ENCODE results near the gene RTP3.

DNA sequence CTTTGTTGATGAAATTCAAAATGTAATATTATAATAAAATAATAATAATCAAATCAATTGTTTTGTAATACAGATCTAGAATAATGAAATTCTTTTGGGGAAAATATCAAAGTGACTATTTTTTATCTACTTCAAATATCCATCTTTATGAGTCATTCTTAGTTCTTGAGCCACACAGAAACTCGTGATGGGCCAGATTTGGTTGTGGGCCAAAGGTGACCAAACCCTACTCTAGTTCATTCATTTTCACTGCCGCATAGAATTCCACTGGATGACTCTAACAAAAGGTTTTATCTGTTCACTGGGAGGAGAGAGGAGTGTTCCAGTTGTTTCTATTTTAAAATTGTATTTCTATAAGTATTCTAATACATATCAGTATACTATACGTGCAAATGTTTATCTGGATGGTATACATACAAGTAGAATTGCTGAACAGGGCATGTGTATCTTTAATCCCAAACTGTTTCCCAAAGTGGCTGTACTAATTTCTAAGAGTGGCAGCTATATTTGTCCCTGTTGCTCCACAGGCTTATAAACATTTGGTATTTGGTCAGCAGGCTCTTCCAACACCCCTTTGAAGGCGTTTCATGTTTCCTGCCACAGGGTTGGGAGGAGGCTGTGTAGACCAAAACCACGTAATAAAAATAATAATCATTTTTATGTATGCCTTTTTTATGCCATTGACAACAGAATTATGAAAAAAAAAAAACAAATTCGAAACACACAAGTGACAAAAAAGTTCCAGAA, 7.3 kb upstream of the RTP3 start:
- no peak for TF ChIP-seq EZH2 (IDR thresholded peaks at IDR 0.05; ENCODE audit: insufficient read depth, poor library complexity, severe bottlenecking)
- no peak for TF ChIP-seq EZH2phosphoT487 (IDR thresholded peaks at IDR 0.05; ENCODE audit: insufficient read depth, low read depth)

All from GM23248 (cell line).